Tibial nerve (tissue), 3 donors: ENCODE measurements around the gene GOLGA8T.
"Not testable (repeated sequence)": the region's sequence is repeated elsewhere in the genome, so short reads cannot be mapped to it uniquely, and the experiment has no call there.

Experiments used
- POLR2A ChIP-seq, 2 donors: fragments of 450-650 bp; IDR thresholded peaks; one replicate each; pipeline ENCODE4 v1.6.1; 2017; ENCODE audit warnings: antibody characterized with exemption in 2 of 2, mild to moderate bottlenecking in 2 of 2, moderate library complexity in 2 of 2
- TF ChIP-seq, protein P1 (sequence below), 5 experiments: fragments of 200-600 bp in 3 of 5; fragments of 450-650 bp in 2 of 5; sonication (generic) in 3 of 5; IDR thresholded peaks; one replicate each; pipeline ENCODE4 v1.5.1; 2016 to 2019; ENCODE audit warnings: antibody characterized with exemption in 5 of 5, mild to moderate bottlenecking in 3 of 5, moderate library complexity in 2 of 5

DNA sequence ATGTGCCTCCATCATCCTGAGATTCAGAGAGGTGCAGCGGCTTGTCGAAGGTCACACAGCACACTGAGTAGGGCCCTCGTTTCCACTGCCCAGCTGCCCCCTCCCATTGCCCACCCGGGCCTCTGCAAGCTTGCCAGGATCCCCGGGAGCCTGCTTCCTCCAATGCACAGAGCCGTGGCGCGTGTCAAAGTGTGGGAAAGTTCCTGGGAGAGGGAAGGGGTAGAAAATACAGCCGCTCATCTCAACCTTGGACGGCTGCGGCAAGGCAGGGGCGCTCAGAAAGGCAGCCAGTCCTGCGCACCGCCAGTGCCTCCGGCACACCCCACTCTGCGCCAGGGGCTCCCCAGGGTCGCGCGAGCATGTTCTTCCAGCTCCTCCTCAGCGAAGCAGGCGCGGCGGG is 56.3 kb downstream of the GOLGA8T start:
- TF ChIP-seq, protein P1, sequence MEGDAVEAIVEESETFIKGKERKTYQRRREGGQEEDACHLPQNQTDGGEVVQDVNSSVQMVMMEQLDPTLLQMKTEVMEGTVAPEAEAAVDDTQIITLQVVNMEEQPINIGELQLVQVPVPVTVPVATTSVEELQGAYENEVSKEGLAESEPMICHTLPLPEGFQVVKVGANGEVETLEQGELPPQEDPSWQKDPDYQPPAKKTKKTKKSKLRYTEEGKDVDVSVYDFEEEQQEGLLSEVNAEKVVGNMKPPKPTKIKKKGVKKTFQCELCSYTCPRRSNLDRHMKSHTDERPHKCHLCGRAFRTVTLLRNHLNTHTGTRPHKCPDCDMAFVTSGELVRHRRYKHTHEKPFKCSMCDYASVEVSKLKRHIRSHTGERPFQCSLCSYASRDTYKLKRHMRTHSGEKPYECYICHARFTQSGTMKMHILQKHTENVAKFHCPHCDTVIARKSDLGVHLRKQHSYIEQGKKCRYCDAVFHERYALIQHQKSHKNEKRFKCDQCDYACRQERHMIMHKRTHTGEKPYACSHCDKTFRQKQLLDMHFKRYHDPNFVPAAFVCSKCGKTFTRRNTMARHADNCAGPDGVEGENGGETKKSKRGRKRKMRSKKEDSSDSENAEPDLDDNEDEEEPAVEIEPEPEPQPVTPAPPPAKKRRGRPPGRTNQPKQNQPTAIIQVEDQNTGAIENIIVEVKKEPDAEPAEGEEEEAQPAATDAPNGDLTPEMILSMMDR (IDR thresholded peaks at IDR 0.05), result not testable (repeated sequence)
- TF ChIP-seq POLR2A (IDR thresholded peaks at IDR 0.05), result not testable (repeated sequence)
